ENCODE results near the gene COL25A1. TPM values are rescaled to one million over a fixed set of nuclear protein-coding genes. Genes with fewer than 3 reads are reported as not detected.

The COL25A1 gene
- total RNA-seq, 1 experiment from 2014 or later, result not detected

DNA sequence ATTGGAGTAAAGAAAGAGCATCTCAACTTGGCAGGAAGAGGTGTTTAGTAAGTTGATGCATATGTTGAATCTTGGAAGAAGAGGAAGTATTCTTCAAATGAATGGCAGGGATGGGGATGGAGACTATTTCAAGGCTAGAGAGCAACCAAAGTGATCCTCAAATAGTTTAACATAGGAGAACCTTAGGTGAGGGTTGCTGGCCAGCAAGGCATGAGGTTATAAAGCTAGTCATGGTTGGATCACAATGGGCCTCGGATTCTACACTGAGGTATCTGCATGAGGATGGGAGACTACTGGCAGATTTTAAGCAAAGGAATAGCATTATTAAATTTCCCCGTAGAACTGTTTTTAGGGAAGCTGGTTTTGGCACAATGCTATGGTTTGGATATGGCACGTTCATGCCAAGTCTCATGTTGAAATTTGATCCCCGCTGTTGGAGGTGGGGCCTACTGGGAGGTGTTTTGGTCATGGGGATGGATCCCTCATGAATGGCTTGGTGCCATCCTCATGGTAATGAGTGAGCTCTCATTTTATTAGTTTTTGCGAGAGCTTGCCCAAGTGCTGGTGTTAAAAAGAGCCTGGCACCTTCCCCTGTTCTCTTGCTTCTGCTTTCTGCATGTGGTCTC lies 497.7 kb downstream of the COL25A1 start:
- Histone ChIP-seq H3K4me1 (ENCODE audit: control insufficient read depth, insufficient read depth, low read length) (no peaks in the 10 kb centered on the region), H3K36me3 (ENCODE audit: control insufficient read depth, insufficient read depth, low read length) (no peaks in the 10 kb centered on the region), H3K27ac (ENCODE audit: low read length) (no peak overlapping the region), H3K27me3 (ENCODE audit: control insufficient read depth, insufficient read depth, low read length) (no peaks in the 10 kb centered on the region), H3K9me3 (ENCODE audit: control insufficient read depth, insufficient read depth, low read depth, low read length) (no peaks in the 10 kb centered on the region), H3K4me3 (ENCODE audit: low read depth in 2 of 2, low read length in 2 of 2) (no peak overlapping the region)
- in situ Hi-C loops (cut with HindIII; ENCODE audit: low pct_unique_long_range_greater_than_20kb, low sequenced_read_pairs) (no loop called here), intact Hi-C loops (cut with micrococcal nuclease; ENCODE audit: unreplicated experiment) (no loop called here)
- ATAC-seq, result no peak
- no peak for DNase-seq (ENCODE audit: low read depth, low spot score)
- ChIA-PET CTCF (no interaction called here), POLR2A (no interaction called here)
- no TSS peak for BruUV-seq (replicated peaks)
- TF ChIP-seq, protein P1, sequence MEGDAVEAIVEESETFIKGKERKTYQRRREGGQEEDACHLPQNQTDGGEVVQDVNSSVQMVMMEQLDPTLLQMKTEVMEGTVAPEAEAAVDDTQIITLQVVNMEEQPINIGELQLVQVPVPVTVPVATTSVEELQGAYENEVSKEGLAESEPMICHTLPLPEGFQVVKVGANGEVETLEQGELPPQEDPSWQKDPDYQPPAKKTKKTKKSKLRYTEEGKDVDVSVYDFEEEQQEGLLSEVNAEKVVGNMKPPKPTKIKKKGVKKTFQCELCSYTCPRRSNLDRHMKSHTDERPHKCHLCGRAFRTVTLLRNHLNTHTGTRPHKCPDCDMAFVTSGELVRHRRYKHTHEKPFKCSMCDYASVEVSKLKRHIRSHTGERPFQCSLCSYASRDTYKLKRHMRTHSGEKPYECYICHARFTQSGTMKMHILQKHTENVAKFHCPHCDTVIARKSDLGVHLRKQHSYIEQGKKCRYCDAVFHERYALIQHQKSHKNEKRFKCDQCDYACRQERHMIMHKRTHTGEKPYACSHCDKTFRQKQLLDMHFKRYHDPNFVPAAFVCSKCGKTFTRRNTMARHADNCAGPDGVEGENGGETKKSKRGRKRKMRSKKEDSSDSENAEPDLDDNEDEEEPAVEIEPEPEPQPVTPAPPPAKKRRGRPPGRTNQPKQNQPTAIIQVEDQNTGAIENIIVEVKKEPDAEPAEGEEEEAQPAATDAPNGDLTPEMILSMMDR (IDR thresholded peaks at IDR 0.05), result no peak
- no peak for TF ChIP-seq SIN3A (IDR thresholded peaks at IDR 0.05; ENCODE audit: borderline replicate concordance, insufficient read depth, low read depth, low read length)
- TF ChIP-seq REST (IDR thresholded peaks at IDR 0.05; ENCODE audit: insufficient read depth in 1 of 2, low read depth in 2 of 2, low read length in 1 of 2), result no peak
- no peak for TF ChIP-seq TCF7L2 (IDR thresholded peaks at IDR 0.05; ENCODE audit: low read depth, low read length)
- no peak for TF ChIP-seq POLR2AphosphoS5 (IDR thresholded peaks at IDR 0.05; ENCODE audit: low read depth, low read length)

GRCh38 chr4:108799306-108799705 lies 503.2 kb downstream of the COL25A1 start:
- Histone ChIP-seq H3K36me3 (ENCODE audit: control insufficient read depth, insufficient read depth, low read length) (no peaks in the 10 kb centered on the region), H3K4me3 (ENCODE audit: low read depth in 2 of 2, low read length in 2 of 2) (no peak overlapping the region), H3K4me1 (ENCODE audit: control insufficient read depth, insufficient read depth, low read length) (no peaks in the 10 kb centered on the region), H3K27ac (ENCODE audit: low read length) (no peak overlapping the region), H3K9me3 (ENCODE audit: control insufficient read depth, insufficient read depth, low read depth, low read length) (no peaks in the 10 kb centered on the region), H3K27me3 (ENCODE audit: control insufficient read depth, insufficient read depth, low read length) (no peaks in the 10 kb centered on the region)
- no TSS peak for BruUV-seq (replicated peaks)
- no peak for DNase-seq (ENCODE audit: low read depth, low spot score)
- no peak for TF ChIP-seq SIN3A (IDR thresholded peaks at IDR 0.05; ENCODE audit: borderline replicate concordance, insufficient read depth, low read depth, low read length)
- TF ChIP-seq POLR2AphosphoS5 (IDR thresholded peaks at IDR 0.05; ENCODE audit: low read depth, low read length), result no peak
- TF ChIP-seq REST (IDR thresholded peaks at IDR 0.05; ENCODE audit: insufficient read depth in 1 of 2, low read depth in 2 of 2, low read length in 1 of 2), result no peak
- TF ChIP-seq TCF7L2 (IDR thresholded peaks at IDR 0.05; ENCODE audit: low read depth, low read length), result no peak
- TF ChIP-seq, protein P1 (IDR thresholded peaks at IDR 0.05), result no peak
- ChIA-PET CTCF (no interaction called here), POLR2A (no interaction called here)
- ATAC-seq, result no peak
- in situ Hi-C loops (cut with HindIII; ENCODE audit: low pct_unique_long_range_greater_than_20kb, low sequenced_read_pairs) (no loop called here), intact Hi-C loops (cut with micrococcal nuclease; ENCODE audit: unreplicated experiment) (no loop called here)

All from Panc1 (cell line).